ENCODE measurements around the gene ATL2.

ATL2 gene

GRCh38 chr2:38267270-38267925 lies 109.7 kb downstream of the ATL2 start:
- no peak overlapping the region for H3K9ac ChIP-seq (ENCODE audit: low read length)
- no peaks in the 10 kb centered on the region for H3K9me2 ChIP-seq (ENCODE audit: low read depth, low read length)
- H3K4me3 ChIP-seq (ENCODE audit: low read depth, low read length, poor library complexity, severe bottlenecking): no peak overlapping the region
- H3F3A ChIP-seq (ENCODE audit: insufficient read depth, low read length): no peaks in the 10 kb centered on the region
- H4K20me1 ChIP-seq (ENCODE audit: insufficient read depth, low read length): no peaks in the 10 kb centered on the region
- no peaks in the 10 kb centered on the region for H3K79me2 ChIP-seq (ENCODE audit: insufficient read depth, low read length)
- H2AFZ ChIP-seq (ENCODE audit: low read length): no peak overlapping the region
- no peak for TF ChIP-seq CTCF (IDR thresholded peaks at IDR 0.05; ENCODE audit: low read length)
- TF ChIP-seq EZH2 (IDR thresholded peaks at IDR 0.05; ENCODE audit: borderline replicate concordance, low read length): no peak
- H3K4me2 ChIP-seq (ENCODE audit: low read length): no peak overlapping the region
- no peaks in the 10 kb centered on the region for H3K4me1 ChIP-seq (ENCODE audit: insufficient read depth, low read length, severe bottlenecking)
- no peak overlapping the region for H3K27ac ChIP-seq (ENCODE audit: low read depth, low read length, poor library complexity, severe bottlenecking)
- H3K36me3 ChIP-seq (ENCODE audit: insufficient read depth, low read length): no peaks in the 10 kb centered on the region; the same call in 1 of the 2 replicates
- H3K9me3 ChIP-seq (ENCODE audit: low read length): no peaks in the 10 kb centered on the region
- H3K27me3 ChIP-seq (ENCODE audit: insufficient read depth, low read length): no peaks in the 10 kb centered on the region

- no peak overlapping the region for H3K27ac ChIP-seq (ENCODE audit: low read depth, low read length, poor library complexity, severe bottlenecking)
Observed at GRCh38 chr2:38266382-38267061, 110.6 kb downstream of the ATL2 start.

GRCh38 chr2:38265461-38265860 lies 111.6 kb downstream of the ATL2 start:
- Histone ChIP-seq H3K9me2 (ENCODE audit: low read depth, low read length) (no peaks in the 10 kb centered on the region), H3K9me3 (ENCODE audit: low read length) (no peaks in the 10 kb centered on the region), H3K4me3 (ENCODE audit: low read depth, low read length, poor library complexity, severe bottlenecking) (no peak overlapping the region), H3K4me1 (ENCODE audit: insufficient read depth, low read length, severe bottlenecking) (no peaks in the 10 kb centered on the region), H2AFZ (ENCODE audit: low read length) (no peak overlapping the region), H3K36me3 (ENCODE audit: insufficient read depth, low read length) (no peaks in the 10 kb centered on the region; the same call in 1 of the 2 replicates), H3K9ac (ENCODE audit: low read length) (no peak overlapping the region), H3K27ac (ENCODE audit: low read depth, low read length, poor library complexity, severe bottlenecking) (no peak overlapping the region), H3K4me2 (ENCODE audit: low read length) (no peak overlapping the region), H3F3A (ENCODE audit: insufficient read depth, low read length) (no peaks in the 10 kb centered on the region), H3K27me3 (ENCODE audit: insufficient read depth, low read length) (0 out of 2 replicates have a peak, but pooled peaks cover 2% of the 10 kb centered on the region), H4K20me1 (ENCODE audit: insufficient read depth, low read length) (no peaks in the 10 kb centered on the region), H3K79me2 (ENCODE audit: insufficient read depth, low read length) (no peaks in the 10 kb centered on the region)
- no peak for TF ChIP-seq CTCF (IDR thresholded peaks at IDR 0.05; ENCODE audit: low read length)
- TF ChIP-seq EZH2 (IDR thresholded peaks at IDR 0.05; ENCODE audit: borderline replicate concordance, low read length): no peak

More at GRCh38 chr2:38266382-38267061, 110.6 kb downstream of the ATL2 start:
- no peaks in the 10 kb centered on the region for H3K9me3 ChIP-seq (ENCODE audit: low read length)
- H3K9ac ChIP-seq (ENCODE audit: low read length): no peak overlapping the region
- no peaks in the 10 kb centered on the region for H4K20me1 ChIP-seq (ENCODE audit: insufficient read depth, low read length)
- no peaks in the 10 kb centered on the region for H3K27me3 ChIP-seq (ENCODE audit: insufficient read depth, low read length)
- no peaks in the 10 kb centered on the region for H3K9me2 ChIP-seq (ENCODE audit: low read depth, low read length)
- H3F3A ChIP-seq (ENCODE audit: insufficient read depth, low read length): no peaks in the 10 kb centered on the region
- no peaks in the 10 kb centered on the region for H3K4me1 ChIP-seq (ENCODE audit: insufficient read depth, low read length, severe bottlenecking)
- no peak overlapping the region for H2AFZ ChIP-seq (ENCODE audit: low read length)
- no peak overlapping the region for H3K4me2 ChIP-seq (ENCODE audit: low read length)
- no peak for TF ChIP-seq CTCF (IDR thresholded peaks at IDR 0.05; ENCODE audit: low read length)
- no peak for TF ChIP-seq EZH2 (IDR thresholded peaks at IDR 0.05; ENCODE audit: borderline replicate concordance, low read length)
- H3K4me3 ChIP-seq (ENCODE audit: low read depth, low read length, poor library complexity, severe bottlenecking): no peak overlapping the region
- H3K79me2 ChIP-seq (ENCODE audit: insufficient read depth, low read length): no peaks in the 10 kb centered on the region
- H3K36me3 ChIP-seq (ENCODE audit: insufficient read depth, low read length): no peaks in the 10 kb centered on the region; the same call in 1 of the 2 replicates
